GM12874 (cell line): Measurements from ENCODE around the gene BSN.

Experiments used
- CTCF ChIP-seq: IDR thresholded peaks from 2 replicates; pipeline ENCODE4 v1.5.1; 2011; ENCODE audit warnings: low read depth, mild to moderate bottlenecking, control low read depth, low read length, moderate library complexity; ENCODE audit not compliant: insufficient read depth

The BSN gene

GRCh38 chr3:49700453-49701128, 146.3 kb downstream of the BSN start:
- 0 out of 2 replicates have a peak, but pooled peaks have one; percentile 3 for TF ChIP-seq CTCF

- TF ChIP-seq CTCF = peak; percentile 35; the same call in 1 of the 2 replicates
These were observed 147.3 kb downstream of the BSN start for GRCh38 chr3:49701388-49702077.

- TF ChIP-seq CTCF = no peak
These were observed 148.4 kb downstream of the BSN start for GRCh38 chr3:49702672-49703071.

- TF ChIP-seq CTCF = peak; percentile 90
These were observed 149.2 kb downstream of the BSN start for GRCh38 chr3:49703443-49703927.

GRCh38 chr3:49703956-49704355, 149.7 kb downstream of the BSN start:
- TF ChIP-seq CTCF = no peak

GRCh38 chr3:49704629-49705028, 150.4 kb downstream of the BSN start:
- no peak for TF ChIP-seq CTCF

- TF ChIP-seq CTCF = no peak
These were observed 151.2 kb downstream of the BSN start for GRCh38 chr3:49705390-49705960.
